Neuronal stem cell (in vitro differentiated cells): Measurements from ENCODE around the gene SLC7A5.
"Not testable (repeated sequence)": the region's sequence is repeated elsewhere in the genome, so short reads cannot be mapped to it uniquely, and the experiment has no call there.

Experiments
- DNase-seq: peaks from one replicate; pipeline ENCODE4 v3.0.0-alpha.2; 2013; ENCODE audit warnings: low spot score
- H2AFZ ChIP-seq: one replicate; pipeline ENCODE4 v1.6.1; 2013; ENCODE audit warnings: mild to moderate bottlenecking, low read length, inconsistent platforms
- H2AK5ac ChIP-seq: 2 replicates; pipeline ENCODE4 v1.6.1; 2013; ENCODE audit warnings: low read depth, mild to moderate bottlenecking, inconsistent platforms, low read length, moderate library complexity, mixed read lengths
- H2BK120ac ChIP-seq: 2 replicates; pipeline ENCODE4 v1.6.1; 2013; ENCODE audit warnings: low read depth, mild to moderate bottlenecking, inconsistent platforms, low read length, moderate library complexity, mixed read lengths
- H2BK12ac ChIP-seq: one replicate; pipeline ENCODE4 v1.6.1; 2013; ENCODE audit warnings: low read length, inconsistent platforms
- H2BK15ac ChIP-seq: 2 replicates; pipeline ENCODE4 v1.6.1; 2013; ENCODE audit warnings: mild to moderate bottlenecking, low read length, inconsistent platforms, mixed read lengths
- H2BK5ac ChIP-seq: one replicate; pipeline ENCODE4 v1.6.1; 2013; ENCODE audit warnings: inconsistent platforms, mild to moderate bottlenecking, low read length, moderate library complexity
- H3K14ac ChIP-seq: one replicate; pipeline ENCODE4 v1.6.1; 2013; ENCODE audit warnings: low read length, inconsistent platforms
- H3K18ac ChIP-seq: 2 replicates; pipeline ENCODE4 v1.6.1; 2013; ENCODE audit warnings: low read length, inconsistent platforms
- H3K23ac ChIP-seq: 2 replicates; pipeline ENCODE4 v1.6.1; 2013; ENCODE audit warnings: low read depth, mild to moderate bottlenecking, mixed read lengths, low read length, inconsistent platforms; ENCODE audit not compliant: poor library complexity
- H3K27ac ChIP-seq: replicated peaks from 3 replicates; pipeline ENCODE4 v1.5.1; 2013; ENCODE audit warnings: low read length, inconsistent platforms
- H3K27me3 ChIP-seq, 3 experiments: 2 replicates each; pipeline ENCODE4 v1.6.1; 2013; ENCODE audit warnings: low read length in 3 of 3, mild to moderate bottlenecking in 2 of 3, inconsistent platforms in 1 of 3, low read depth in 1 of 3, mixed read lengths in 1 of 3, moderate library complexity in 1 of 3; ENCODE audit not compliant: control insufficient read depth in 3 of 3, insufficient read depth in 3 of 3
- H3K36me3 ChIP-seq, 2 donors: replicated peaks in 1 of 2; 2 replicates each; pipeline ENCODE4 v1.6.1; 2013; ENCODE audit warnings: low read length in 2 of 2; ENCODE audit not compliant: control insufficient read depth in 2 of 2, insufficient read depth in 2 of 2
- H3K4ac ChIP-seq: 2 replicates; pipeline ENCODE4 v1.6.1; 2013; ENCODE audit warnings: inconsistent platforms, mild to moderate bottlenecking, low read length, moderate library complexity
- H3K4me1 ChIP-seq, 2 donors: 1 replicate in 1 of 2; 2 replicates in 1 of 2; pipeline ENCODE4 v1.6.1; 2013; ENCODE audit warnings: low read length in 2 of 2, low read depth in 1 of 2; ENCODE audit not compliant: control insufficient read depth in 2 of 2, insufficient read depth in 1 of 2
- H3K4me2 ChIP-seq: one replicate; pipeline ENCODE4 v1.6.1; 2013; ENCODE audit warnings: mild to moderate bottlenecking, low read length, inconsistent platforms; ENCODE audit not compliant: insufficient read depth, poor library complexity, severe bottlenecking
- H3K4me3 ChIP-seq, 2 donors: 2 replicates each; pipeline ENCODE4 v1.5.1; 2013; ENCODE audit warnings: low read length in 2 of 2, mild to moderate bottlenecking in 2 of 2, inconsistent platforms in 1 of 2, moderate library complexity in 1 of 2
- H3K79me1 ChIP-seq: one replicate; pipeline ENCODE4 v1.6.1; 2013; ENCODE audit warnings: low read depth, mild to moderate bottlenecking, inconsistent platforms, low read length, moderate library complexity
- H3K9ac ChIP-seq: one replicate; pipeline ENCODE4 v1.6.1; 2013; ENCODE audit warnings: mild to moderate bottlenecking, low read depth, low read length, inconsistent platforms; ENCODE audit not compliant: poor library complexity
- H3K9me3 ChIP-seq, 2 donors: replicated peaks in 1 of 2; 2 replicates each; pipeline versions ENCODE3 to v1.6.1; 2013; ENCODE audit warnings: low read length in 2 of 2, mild to moderate bottlenecking in 2 of 2, inconsistent platforms in 1 of 2, low read depth in 1 of 2, mixed read lengths in 1 of 2, moderate library complexity in 1 of 2; ENCODE audit not compliant: control insufficient read depth in 2 of 2, insufficient read depth in 1 of 2
- H4K8ac ChIP-seq: one replicate; pipeline ENCODE4 v1.6.1; 2013; ENCODE audit warnings: low read depth, mild to moderate bottlenecking, inconsistent platforms, low read length, moderate library complexity
- H4K91ac ChIP-seq: one replicate; pipeline ENCODE4 v1.6.1; 2013; ENCODE audit warnings: low read length, low read depth, mild to moderate bottlenecking, inconsistent platforms; ENCODE audit not compliant: poor library complexity
- WGBS, 2 donors: extraction: QIAGEN DNeasy Blood & Tissue Kit; methylation state at CpG; one replicate each; pipeline ENCODE4 v1.1.7; 2013; ENCODE audit warnings: missing lambda C conversion rate in 2 of 2, mixed read lengths in 1 of 2; ENCODE audit not compliant: insufficient read length in 2 of 2, insufficient replicate concordance in 1 of 2; ENCODE audit errors: extremely low coverage in 2 of 2; 5-methylcytosine and 5-hydroxymethylcytosine counted together

SLC7A5 gene

GRCh38 chr16:87897521-87898505 is 28.5 kb upstream of the SLC7A5 start:
- Histone ChIP-seq H2BK12ac (no peak overlapping the region), H3K4me3 (no peak overlapping the region), H2BK120ac (no peak overlapping the region), H3K36me3 (no peaks in the 10 kb centered on the region), H2AK5ac (no peak overlapping the region), H3K4ac (no peak overlapping the region), H3K23ac (no peak overlapping the region), H3K9ac (no peak overlapping the region), H3K27me3 (peaks cover 0 to 6% (median 0%) of the 10 kb centered on the region in 3 experiments), H3K14ac (peak overlapping the region; percentile 21), H4K8ac (no peak overlapping the region), H2BK15ac (no peak overlapping the region), H2AFZ (no peak overlapping the region), H2BK5ac (no peak overlapping the region), H3K18ac (peak overlapping the region; percentile 17), H4K91ac (no peak overlapping the region), H3K27ac (no peak overlapping the region), H3K79me1 (no peaks in the 10 kb centered on the region), H3K4me2 (no peak overlapping the region), H3K9me3 (no peaks in the 10 kb centered on the region), H3K4me1 (no peaks in the 10 kb centered on the region)
- WGBS, 2 donors = no CpG with 5 or more reads among the region's 20 CpGs
- DNase-seq = no peak

GRCh38 chr16:87896924-87897520 is 27.7 kb upstream of the SLC7A5 start:
- not testable (repeated sequence) for H3K23ac ChIP-seq, H3K27ac ChIP-seq, H3K18ac ChIP-seq, H3K4me2 ChIP-seq, H4K91ac ChIP-seq, DNase-seq, H3K4me3 ChIP-seq, H3K4ac ChIP-seq, H2BK12ac ChIP-seq, H3K79me1 ChIP-seq, H3K27me3 ChIP-seq, H2AFZ ChIP-seq, H3K9me3 ChIP-seq, H3K4me1 ChIP-seq, H4K8ac ChIP-seq, H3K36me3 ChIP-seq, H2BK15ac ChIP-seq, H2BK5ac ChIP-seq, H3K9ac ChIP-seq, H2AK5ac ChIP-seq, H2BK120ac ChIP-seq
- no CpG with 5 or more reads among the region's 16 CpGs for WGBS, 2 donors
- H3K14ac ChIP-seq = peak overlapping the region; percentile 56

DNA sequence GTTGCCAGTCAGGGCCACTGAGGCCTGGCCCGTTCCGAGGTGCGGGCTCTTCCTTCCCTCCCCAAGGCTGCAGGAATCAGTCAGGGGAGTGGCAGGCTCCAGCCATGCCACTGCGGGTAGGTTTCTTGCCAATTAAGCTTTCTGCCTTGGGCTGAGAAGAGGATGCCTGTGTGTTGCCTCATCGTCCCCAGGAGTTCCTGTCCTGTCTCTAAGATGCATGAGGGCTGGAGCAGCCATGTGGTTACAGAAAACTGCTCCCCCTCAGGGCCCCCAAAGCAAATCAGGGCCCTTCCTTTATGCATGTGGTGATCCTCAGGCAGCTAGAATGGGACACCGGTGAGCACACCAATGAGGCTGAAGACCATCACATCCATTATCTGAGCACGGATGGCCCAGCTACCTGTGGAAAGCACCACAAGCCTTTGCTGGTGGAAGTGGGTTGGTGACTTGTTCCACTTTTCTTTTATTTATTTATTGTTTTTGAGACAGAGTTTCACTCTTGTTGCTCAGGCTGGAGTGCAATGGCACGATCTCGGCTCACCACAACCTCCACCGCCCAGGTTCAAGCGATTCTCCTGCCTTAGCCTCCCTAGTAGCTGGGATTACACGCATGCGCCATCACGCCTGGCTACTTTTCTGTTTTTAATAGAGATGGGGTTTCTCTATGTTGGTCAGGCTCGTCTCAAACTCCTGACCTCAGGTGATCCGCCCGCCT is 27.0 kb upstream of the SLC7A5 start:
- H2BK120ac ChIP-seq, H3K27me3 ChIP-seq, H3K9ac ChIP-seq, H4K8ac ChIP-seq, H3K4me2 ChIP-seq, H3K79me1 ChIP-seq, H3K4me3 ChIP-seq, H2BK5ac ChIP-seq, H3K9me3 ChIP-seq, H2BK12ac ChIP-seq, H3K27ac ChIP-seq, H3K36me3 ChIP-seq, H3K14ac ChIP-seq, DNase-seq, H2AFZ ChIP-seq, H2BK15ac ChIP-seq, H3K23ac ChIP-seq, H3K18ac ChIP-seq, H3K4me1 ChIP-seq, H4K91ac ChIP-seq, H3K4ac ChIP-seq, H2AK5ac ChIP-seq: not testable (repeated sequence)
- WGBS, 2 donors = no CpG with 5 or more reads among the region's 17 CpGs
